ENCODE data around the gene DEFB132. TPM values are rescaled to one million over a fixed set of nuclear protein-coding genes. Genes with fewer than 3 reads are reported as not detected.

DEFB132 gene
- total and polyA plus RNA-seq, 2 of the 13 experiments (the other 11 are each of a cell fraction or from before 2014, with no cell fraction given), result not detected

DNA sequence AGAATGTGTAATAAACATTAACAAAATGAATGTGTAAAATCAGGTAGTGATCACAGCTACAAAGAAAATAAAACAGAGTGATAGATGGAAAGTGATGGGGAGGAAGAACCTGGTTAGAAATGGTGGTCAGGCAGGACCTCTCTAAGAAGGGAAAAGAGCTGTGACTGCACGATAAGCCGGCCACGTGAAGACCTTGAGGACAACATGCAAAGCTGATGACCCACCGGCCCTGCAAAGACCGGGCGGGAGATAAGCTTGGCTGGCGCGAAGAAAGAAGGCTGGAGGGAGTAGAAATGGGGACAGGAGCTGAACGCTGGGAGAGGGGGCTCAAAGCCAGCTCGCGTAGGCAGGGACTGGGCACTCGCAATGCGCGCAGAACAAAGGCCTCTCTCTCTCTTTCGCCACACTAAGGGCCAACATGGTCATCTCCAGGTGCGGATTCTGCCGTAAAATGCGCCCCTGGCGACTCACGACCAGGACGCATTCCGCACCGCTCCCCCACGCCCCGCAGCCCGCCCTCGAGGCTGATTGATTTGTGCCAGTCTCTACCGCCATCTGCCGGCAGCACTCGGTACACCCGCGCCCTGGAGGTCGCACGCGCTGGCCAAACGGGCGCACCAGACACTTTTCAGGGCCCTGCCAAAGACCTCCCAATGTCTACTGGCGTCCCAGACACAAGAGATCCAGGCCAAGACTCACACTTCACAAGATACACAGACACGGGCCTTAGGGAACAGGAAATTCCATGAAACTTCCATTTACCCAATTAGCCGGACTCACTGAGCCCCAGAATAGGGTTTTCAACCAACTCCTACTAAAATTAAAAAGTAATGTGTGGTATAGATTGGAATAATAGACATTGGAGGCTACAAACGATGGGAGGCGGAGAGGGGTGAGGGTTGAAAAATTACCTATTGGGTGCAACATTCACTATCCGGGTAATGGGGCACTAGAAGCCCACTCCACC is 9.4 kb downstream of the DEFB132 start (continued):
- TF ChIP-seq MYC (CRISPR knock-in tag; IDR thresholded peaks at IDR 0.05; ENCODE audit: borderline replicate concordance), result peak; percentile 95
- peak; percentile 97 for TF ChIP-seq SALL2 (CRISPR knock-in tag; IDR thresholded peaks at IDR 0.05)
- peak; percentile 99 for TF ChIP-seq XRCC5 (optimal IDR thresholded peaks at IDR 0.05; ENCODE audit: low read length)
- TF ChIP-seq ZBTB3 (CRISPR knock-in tag; IDR thresholded peaks at IDR 0.05; ENCODE audit: borderline replicate concordance, low read depth), result peak; percentile 38; the same call in 1 of the 2 replicates
- peak; percentile 95 for TF ChIP-seq ZNF430 (CRISPR knock-in tag; IDR thresholded peaks at IDR 0.05)
- TF ChIP-seq NPAS2 (CRISPR knock-in tag; IDR thresholded peaks at IDR 0.05; ENCODE audit: borderline replicate concordance), result no peak
- TF ChIP-seq ZNF747 (CRISPR knock-in tag; IDR thresholded peaks at IDR 0.05; ENCODE audit: borderline replicate concordance), result peak; percentile 87
- TF ChIP-seq, protein P1, sequence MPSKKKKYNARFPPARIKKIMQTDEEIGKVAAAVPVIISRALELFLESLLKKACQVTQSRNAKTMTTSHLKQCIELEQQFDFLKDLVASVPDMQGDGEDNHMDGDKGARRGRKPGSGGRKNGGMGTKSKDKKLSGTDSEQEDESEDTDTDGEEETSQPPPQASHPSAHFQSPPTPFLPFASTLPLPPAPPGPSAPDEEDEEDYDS (CRISPR knock-in tag; IDR thresholded peaks at IDR 0.05), result peak; percentile 76
- peak; percentile 46; the same call in 1 of the 2 replicates for TF ChIP-seq RFX3 (CRISPR knock-in tag; IDR thresholded peaks at IDR 0.05)
- TF ChIP-seq HIVEP1 (CRISPR knock-in tag; IDR thresholded peaks at IDR 0.05), result peak; percentile 76
- peak; percentile 77 for TF ChIP-seq TARDBP (CRISPR knock-in tag; IDR thresholded peaks at IDR 0.05)
- TF ChIP-seq PLRG1 (conservative IDR thresholded peaks at IDR 0.05), result no peak
- TF ChIP-seq, protein P2, sequence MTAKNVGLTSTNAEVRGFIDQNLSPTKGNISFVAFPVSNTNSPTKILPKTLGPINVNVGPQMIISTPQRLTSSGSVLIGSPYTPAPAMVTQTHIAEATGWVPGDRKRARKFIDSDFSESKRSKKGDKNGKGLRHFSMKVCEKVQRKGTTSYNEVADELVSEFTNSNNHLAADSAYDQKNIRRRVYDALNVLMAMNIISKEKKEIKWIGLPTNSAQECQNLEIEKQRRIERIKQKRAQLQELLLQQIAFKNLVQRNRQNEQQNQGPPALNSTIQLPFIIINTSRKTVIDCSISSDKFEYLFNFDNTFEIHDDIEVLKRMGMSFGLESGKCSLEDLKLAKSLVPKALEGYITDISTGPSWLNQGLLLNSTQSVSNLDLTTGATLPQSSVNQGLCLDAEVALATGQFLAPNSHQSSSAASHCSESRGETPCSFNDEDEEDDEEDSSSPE (CRISPR knock-in tag; IDR thresholded peaks at IDR 0.05), result peak; percentile 90
- TF ChIP-seq MTF2 (CRISPR knock-in tag; IDR thresholded peaks at IDR 0.05; ENCODE audit: borderline replicate concordance), result peak; percentile 57; the same call in 1 of the 2 replicates
- no peak for TF ChIP-seq SMARCE1 (IDR thresholded peaks at IDR 0.05; ENCODE audit: borderline replicate concordance)
- TF ChIP-seq ZNF672 (CRISPR knock-in tag; IDR thresholded peaks at IDR 0.05), result peak; percentile 89; the same call in 1 of the 2 replicates
- peak; percentile 72; the same call in 1 of the 2 replicates for TF ChIP-seq SP140L (CRISPR knock-in tag; IDR thresholded peaks at IDR 0.05; ENCODE audit: borderline replicate concordance)
- peak; percentile 92 for TF ChIP-seq SP4 (CRISPR knock-in tag; IDR thresholded peaks at IDR 0.05)
- peak; percentile 44; the same call in 1 of the 2 replicates for TF ChIP-seq ZNF367 (CRISPR knock-in tag; IDR thresholded peaks at IDR 0.05; ENCODE audit: borderline replicate concordance)
- peak; percentile 64; the same call in 1 of the 2 replicates for TF ChIP-seq ZSCAN21 (CRISPR knock-in tag; IDR thresholded peaks at IDR 0.05; ENCODE audit: borderline replicate concordance)
- TF ChIP-seq, protein P3, sequence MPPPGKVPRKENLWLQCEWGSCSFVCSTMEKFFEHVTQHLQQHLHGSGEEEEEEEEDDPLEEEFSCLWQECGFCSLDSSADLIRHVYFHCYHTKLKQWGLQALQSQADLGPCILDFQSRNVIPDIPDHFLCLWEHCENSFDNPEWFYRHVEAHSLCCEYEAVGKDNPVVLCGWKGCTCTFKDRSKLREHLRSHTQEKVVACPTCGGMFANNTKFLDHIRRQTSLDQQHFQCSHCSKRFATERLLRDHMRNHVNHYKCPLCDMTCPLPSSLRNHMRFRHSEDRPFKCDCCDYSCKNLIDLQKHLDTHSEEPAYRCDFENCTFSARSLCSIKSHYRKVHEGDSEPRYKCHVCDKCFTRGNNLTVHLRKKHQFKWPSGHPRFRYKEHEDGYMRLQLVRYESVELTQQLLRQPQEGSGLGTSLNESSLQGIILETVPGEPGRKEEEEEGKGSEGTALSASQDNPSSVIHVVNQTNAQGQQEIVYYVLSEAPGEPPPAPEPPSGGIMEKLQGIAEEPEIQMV (CRISPR knock-in tag; IDR thresholded peaks at IDR 0.05; ENCODE audit: low read depth), result peak; percentile 89
- TF ChIP-seq, protein P4, sequence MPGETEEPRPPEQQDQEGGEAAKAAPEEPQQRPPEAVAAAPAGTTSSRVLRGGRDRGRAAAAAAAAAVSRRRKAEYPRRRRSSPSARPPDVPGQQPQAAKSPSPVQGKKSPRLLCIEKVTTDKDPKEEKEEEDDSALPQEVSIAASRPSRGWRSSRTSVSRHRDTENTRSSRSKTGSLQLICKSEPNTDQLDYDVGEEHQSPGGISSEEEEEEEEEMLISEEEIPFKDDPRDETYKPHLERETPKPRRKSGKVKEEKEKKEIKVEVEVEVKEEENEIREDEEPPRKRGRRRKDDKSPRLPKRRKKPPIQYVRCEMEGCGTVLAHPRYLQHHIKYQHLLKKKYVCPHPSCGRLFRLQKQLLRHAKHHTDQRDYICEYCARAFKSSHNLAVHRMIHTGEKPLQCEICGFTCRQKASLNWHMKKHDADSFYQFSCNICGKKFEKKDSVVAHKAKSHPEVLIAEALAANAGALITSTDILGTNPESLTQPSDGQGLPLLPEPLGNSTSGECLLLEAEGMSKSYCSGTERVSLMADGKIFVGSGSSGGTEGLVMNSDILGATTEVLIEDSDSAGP (CRISPR knock-in tag; IDR thresholded peaks at IDR 0.05; ENCODE audit: borderline replicate concordance), result peak; percentile 97
- TF ChIP-seq ZNF652 (CRISPR knock-in tag; IDR thresholded peaks at IDR 0.05; ENCODE audit: borderline replicate concordance, low read depth), result no peak
- TF ChIP-seq, protein P5, sequence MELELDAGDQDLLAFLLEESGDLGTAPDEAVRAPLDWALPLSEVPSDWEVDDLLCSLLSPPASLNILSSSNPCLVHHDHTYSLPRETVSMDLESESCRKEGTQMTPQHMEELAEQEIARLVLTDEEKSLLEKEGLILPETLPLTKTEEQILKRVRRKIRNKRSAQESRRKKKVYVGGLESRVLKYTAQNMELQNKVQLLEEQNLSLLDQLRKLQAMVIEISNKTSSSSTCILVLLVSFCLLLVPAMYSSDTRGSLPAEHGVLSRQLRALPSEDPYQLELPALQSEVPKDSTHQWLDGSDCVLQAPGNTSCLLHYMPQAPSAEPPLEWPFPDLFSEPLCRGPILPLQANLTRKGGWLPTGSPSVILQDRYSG (CRISPR knock-in tag; IDR thresholded peaks at IDR 0.05), result peak; percentile 84; the same call in 1 of the 2 replicates

Data from HepG2 (cell line).